Activated CD4-positive, alpha-beta T cell treated with anti-CD3 and anti-CD28 coated beads for 36 hours (primary cell): ENCODE data around the gene TFF3. TPM values are rescaled to one million over a fixed set of nuclear protein-coding genes. Genes with fewer than 3 reads are reported as not detected.

Source experiments
- ATAC-seq: fragments of 200-7000 bp; cut with Tn5 transposase; one replicate; pipeline ENCODE4 v1.10.0; 2021; ENCODE audit warnings: mild to moderate bottlenecking, moderate library complexity
- CTCF ChIA-PET: fragments of 350-600 bp; sonication (Branson Sonifier 250); formaldehyde crosslinking; loops from one replicate; lab custom pipeline; 2021; ENCODE audit warnings: antibody characterized with exemption; lab: Charles Lee
- POLR2A ChIA-PET: fragments of 350-600 bp; sonication (Branson Sonifier 250); formaldehyde crosslinking; loops from one replicate; lab custom pipeline; 2021; ENCODE audit warnings: antibody characterized with exemption, inconsistent platforms; lab: Charles Lee
- DNase-seq: peaks from one replicate; pipeline ENCODE4 v3.0.0-alpha.2; 2020
- H3K27ac Mint-ChIP-seq: one replicate; pipeline ENCODE4 v1.8.0; 2021; ENCODE audit warnings: mixed read lengths
- H3K27me3 Mint-ChIP-seq: one replicate; pipeline ENCODE4 v1.8.0; 2021; ENCODE audit warnings: mixed read lengths
- H3K36me3 Mint-ChIP-seq: one replicate; pipeline ENCODE4 v1.8.0; 2021; ENCODE audit warnings: low read depth, mixed read lengths
- H3K4me1 Mint-ChIP-seq: one replicate; pipeline ENCODE4 v1.8.0; 2021; ENCODE audit warnings: mixed read lengths
- H3K4me3 Mint-ChIP-seq: one replicate; pipeline ENCODE4 v1.8.0; 2021; ENCODE audit warnings: mild to moderate bottlenecking, moderate library complexity, mixed read lengths
- H3K9me3 Mint-ChIP-seq: one replicate; pipeline ENCODE4 v1.8.0; 2021; ENCODE audit warnings: low read depth, mixed read lengths
- intact Hi-C, 2 experiments: fragments of 100-400 bp; cut with DNase I in 1 of 2; cut with micrococcal nuclease in 1 of 2; formaldehyde crosslinking; loops; one replicate each; pipeline versions ENCODE4 v1.14.2 to v1.15.1; 2022 to 2024; cut with DNase I, micrococcal nuclease
- total RNA-seq, 2 experiments: library from RNA; stranded (reverse); gene quantifications; one replicate each; pipeline ENCODE4 v1.2.3, GENCODE V29; 2021

Gene TFF3
- total RNA-seq, 2 experiments from 2014 or later = not detected

DNA sequence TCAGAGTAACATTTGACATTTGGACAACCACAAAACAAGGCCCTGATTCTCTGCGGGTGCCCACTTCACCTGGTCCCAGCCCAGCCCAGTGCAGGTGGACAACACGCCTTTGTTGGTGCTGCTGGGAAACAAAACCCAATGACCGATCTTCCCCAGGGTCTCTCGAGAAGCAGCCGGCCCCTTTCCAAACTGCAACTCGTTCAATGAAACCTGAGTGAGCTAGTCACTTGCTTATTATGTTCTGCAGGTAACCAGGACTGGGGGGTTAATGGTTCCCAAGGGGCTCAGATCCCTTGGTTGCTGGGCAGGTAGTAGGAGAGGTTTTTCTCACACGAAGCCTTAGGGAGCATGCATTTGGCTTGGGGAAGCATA lies 53.4 kb downstream of the TFF3 start:
- ChIA-PET CTCF (interaction anchor here (0.8 to 1.1 kb wide), 3 partner anchors 48 to 116 kb away, joined by 3 to 8 read pairs (median 3); no protein-coding TSS in a partner anchor), POLR2A (no interaction called here)
- ATAC-seq (no peak), DNase-seq (no peak)
- Mint-ChIP-seq H3K27me3 (no peaks in the 10 kb centered on the region), H3K27ac (no peak overlapping the region), H3K4me1 (peaks cover 15% of the 10 kb centered on the region), H3K9me3 (no peaks in the 10 kb centered on the region), H3K4me3 (no peak overlapping the region), H3K36me3 (no peaks in the 10 kb centered on the region)
- intact Hi-C loops = no loop called here

Other genes starting within 250 kb of the TFF3 start
- not detected for gene UMODL1, start 244.1 kb downstream of the TFF3 start, total RNA-seq
- gene ABCG1, start 96.3 kb downstream of the TFF3 start, total RNA-seq = 10 to 100 TPM; 11.6 to 16.3 TPM
- gene TFF2, start 35.6 kb upstream of the TFF3 start, total RNA-seq = not detected
- not detected for gene TFF1, start 51.1 kb upstream of the TFF3 start, total RNA-seq
- 100 to 1,000 TPM in 1 of 2 experiments, 10 to 100 TPM in 1; 99.1 to 113 TPM for gene TMPRSS3, start 80.6 kb upstream of the TFF3 start, total RNA-seq
- 10 to 100 TPM; 37.3 to 39.0 TPM for gene UBASH3A, start 88.5 kb upstream of the TFF3 start, total RNA-seq
- gene RSPH1, start 180.8 kb upstream of the TFF3 start, total RNA-seq = under 1 TPM; 0.21 to 0.34 TPM
- 10 to 100 TPM; 18.2 to 19.3 TPM for gene SLC37A1, start 198.4 kb upstream of the TFF3 start, total RNA-seq